HL-60 (cell line): ENCODE data around the gene AHCY.

Experiments
- GABPA ChIP-seq: IDR thresholded peaks from 2 replicates; pipeline ENCODE4 v1.6.1; 2012; ENCODE audit warnings: low read depth
- POLR2AphosphoS5 ChIP-seq: IDR thresholded peaks from 2 replicates; pipeline ENCODE4 v1.6.1; 2012; ENCODE audit warnings: low read depth
- SPI1 ChIP-seq: IDR thresholded peaks from 2 replicates; pipeline ENCODE4 v1.6.1; 2012; ENCODE audit warnings: low read depth, mild to moderate bottlenecking, borderline replicate concordance
- TF ChIP-seq, protein P1 (sequence below): IDR thresholded peaks from one replicate; pipeline ENCODE4 v1.5.1; 2011; ENCODE audit warnings: low read length, control low read depth, inconsistent platforms; ENCODE audit not compliant: insufficient read depth
- TF ChIP-seq, protein P2 (sequence below): IDR thresholded peaks from 2 replicates; pipeline ENCODE4 v1.6.1; 2012; ENCODE audit warnings: low read depth; ENCODE audit not compliant: insufficient replicate concordance

DNA sequence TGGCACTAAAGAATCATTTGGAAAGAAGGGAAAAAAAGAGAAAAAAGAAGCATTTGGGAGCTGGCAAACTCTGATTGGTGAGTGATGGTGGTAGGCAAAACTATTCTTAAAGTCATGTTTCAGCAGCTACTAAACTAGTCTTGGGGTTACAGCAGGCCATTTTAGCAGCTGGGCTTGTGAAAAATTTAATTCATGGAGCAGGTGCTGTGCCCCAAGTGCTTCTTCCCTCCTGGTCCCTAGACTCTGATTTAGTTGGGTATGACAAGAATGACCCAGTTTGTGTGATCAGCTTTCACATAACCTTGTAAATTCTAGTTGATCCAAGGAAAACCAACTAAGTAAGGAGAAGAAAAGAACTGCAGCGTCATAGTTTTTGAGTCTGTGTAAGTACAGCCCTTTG, 63.0 kb downstream of the AHCY start:
- TF ChIP-seq, protein P1, sequence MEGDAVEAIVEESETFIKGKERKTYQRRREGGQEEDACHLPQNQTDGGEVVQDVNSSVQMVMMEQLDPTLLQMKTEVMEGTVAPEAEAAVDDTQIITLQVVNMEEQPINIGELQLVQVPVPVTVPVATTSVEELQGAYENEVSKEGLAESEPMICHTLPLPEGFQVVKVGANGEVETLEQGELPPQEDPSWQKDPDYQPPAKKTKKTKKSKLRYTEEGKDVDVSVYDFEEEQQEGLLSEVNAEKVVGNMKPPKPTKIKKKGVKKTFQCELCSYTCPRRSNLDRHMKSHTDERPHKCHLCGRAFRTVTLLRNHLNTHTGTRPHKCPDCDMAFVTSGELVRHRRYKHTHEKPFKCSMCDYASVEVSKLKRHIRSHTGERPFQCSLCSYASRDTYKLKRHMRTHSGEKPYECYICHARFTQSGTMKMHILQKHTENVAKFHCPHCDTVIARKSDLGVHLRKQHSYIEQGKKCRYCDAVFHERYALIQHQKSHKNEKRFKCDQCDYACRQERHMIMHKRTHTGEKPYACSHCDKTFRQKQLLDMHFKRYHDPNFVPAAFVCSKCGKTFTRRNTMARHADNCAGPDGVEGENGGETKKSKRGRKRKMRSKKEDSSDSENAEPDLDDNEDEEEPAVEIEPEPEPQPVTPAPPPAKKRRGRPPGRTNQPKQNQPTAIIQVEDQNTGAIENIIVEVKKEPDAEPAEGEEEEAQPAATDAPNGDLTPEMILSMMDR = no peak
- TF ChIP-seq, protein P2, sequence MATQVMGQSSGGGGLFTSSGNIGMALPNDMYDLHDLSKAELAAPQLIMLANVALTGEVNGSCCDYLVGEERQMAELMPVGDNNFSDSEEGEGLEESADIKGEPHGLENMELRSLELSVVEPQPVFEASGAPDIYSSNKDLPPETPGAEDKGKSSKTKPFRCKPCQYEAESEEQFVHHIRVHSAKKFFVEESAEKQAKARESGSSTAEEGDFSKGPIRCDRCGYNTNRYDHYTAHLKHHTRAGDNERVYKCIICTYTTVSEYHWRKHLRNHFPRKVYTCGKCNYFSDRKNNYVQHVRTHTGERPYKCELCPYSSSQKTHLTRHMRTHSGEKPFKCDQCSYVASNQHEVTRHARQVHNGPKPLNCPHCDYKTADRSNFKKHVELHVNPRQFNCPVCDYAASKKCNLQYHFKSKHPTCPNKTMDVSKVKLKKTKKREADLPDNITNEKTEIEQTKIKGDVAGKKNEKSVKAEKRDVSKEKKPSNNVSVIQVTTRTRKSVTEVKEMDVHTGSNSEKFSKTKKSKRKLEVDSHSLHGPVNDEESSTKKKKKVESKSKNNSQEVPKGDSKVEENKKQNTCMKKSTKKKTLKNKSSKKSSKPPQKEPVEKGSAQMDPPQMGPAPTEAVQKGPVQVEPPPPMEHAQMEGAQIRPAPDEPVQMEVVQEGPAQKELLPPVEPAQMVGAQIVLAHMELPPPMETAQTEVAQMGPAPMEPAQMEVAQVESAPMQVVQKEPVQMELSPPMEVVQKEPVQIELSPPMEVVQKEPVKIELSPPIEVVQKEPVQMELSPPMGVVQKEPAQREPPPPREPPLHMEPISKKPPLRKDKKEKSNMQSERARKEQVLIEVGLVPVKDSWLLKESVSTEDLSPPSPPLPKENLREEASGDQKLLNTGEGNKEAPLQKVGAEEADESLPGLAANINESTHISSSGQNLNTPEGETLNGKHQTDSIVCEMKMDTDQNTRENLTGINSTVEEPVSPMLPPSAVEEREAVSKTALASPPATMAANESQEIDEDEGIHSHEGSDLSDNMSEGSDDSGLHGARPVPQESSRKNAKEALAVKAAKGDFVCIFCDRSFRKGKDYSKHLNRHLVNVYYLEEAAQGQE = no peak
- TF ChIP-seq POLR2AphosphoS5 (no peak), GABPA (no peak), SPI1 (no peak)
